HG03139 (cell line): ENCODE results near the gene SERHL2.
"Not testable (repeated sequence)": the region's sequence is repeated elsewhere in the genome, so short reads cannot be mapped to it uniquely, and the experiment has no call there.

Source experiments
- ATAC-seq: cut with Tn5 transposase; IDR thresholded peaks from one replicate; pipeline ENCODE4 v1.9.1; 2021; ENCODE audit not compliant: unreplicated experiment

The SERHL2 gene

GRCh38 chr22:42603427-42603826 is 49.7 kb downstream of the SERHL2 start:
- ATAC-seq: no peak

- ATAC-seq: no peak
Measured at GRCh38 chr22:42604403-42604802, 50.6 kb downstream of the SERHL2 start.

- not testable (repeated sequence) for ATAC-seq
Measured at GRCh38 chr22:42607641-42608040, 53.9 kb downstream of the SERHL2 start.

- ATAC-seq: no peak
Measured at GRCh38 chr22:42608136-42608822, 54.5 kb downstream of the SERHL2 start.

- no peak for ATAC-seq
Measured at GRCh38 chr22:42608823-42609361, 55.1 kb downstream of the SERHL2 start.

GRCh38 chr22:42610186-42610585 is 56.4 kb downstream of the SERHL2 start:
- no peak for ATAC-seq

- no peak for ATAC-seq
Measured at GRCh38 chr22:42611051-42611450, 57.3 kb downstream of the SERHL2 start.

- no peak for ATAC-seq
Measured at GRCh38 chr22:42612336-42612735, 58.6 kb downstream of the SERHL2 start.

- ATAC-seq: no peak
Measured at GRCh38 chr22:42613872-42614301, 60.1 kb downstream of the SERHL2 start.

- peak; percentile 60 for ATAC-seq
Measured at GRCh38 chr22:42614312-42615091, 60.7 kb downstream of the SERHL2 start, which contains the start of gene POLDIP3. Gene POLDIP3, minus strand, starts transcription at chr22:42614883. Its CDS starts 26 bp downstream, at chr22:42614857.

- ATAC-seq: peak; percentile 52
Measured at GRCh38 chr22:42615092-42615859, 61.5 kb downstream of the SERHL2 start.

GRCh38 chr22:42615860-42616175 is 62.1 kb downstream of the SERHL2 start:
- not testable (repeated sequence) for ATAC-seq

- no peak for ATAC-seq
Measured at GRCh38 chr22:42617155-42617983, 63.6 kb downstream of the SERHL2 start.

- ATAC-seq: no peak
Measured at GRCh38 chr22:42619261-42620063, 65.7 kb downstream of the SERHL2 start.

- ATAC-seq: no peak
Measured at GRCh38 chr22:42620084-42620483, 66.3 kb downstream of the SERHL2 start.

- ATAC-seq: no peak
Measured at GRCh38 chr22:42621505-42622002, 67.8 kb downstream of the SERHL2 start.

GRCh38 chr22:42622061-42622710 is 68.4 kb downstream of the SERHL2 start:
- ATAC-seq: no peak

- no peak for ATAC-seq
Measured at GRCh38 chr22:42623301-42623751, 69.6 kb downstream of the SERHL2 start.
